Vagina (tissue), 2 donors: Measurements from ENCODE around the gene EIF2B4.
"Not testable (repeated sequence)": the region's sequence is repeated elsewhere in the genome, so short reads cannot be mapped to it uniquely, and the experiment has no call there.

Experiments
- POLR2A ChIP-seq, 2 donors: fragments of 450-650 bp; IDR thresholded peaks; one replicate each; pipeline ENCODE4 v1.6.1; 2017; ENCODE audit warnings: antibody characterized with exemption in 2 of 2, mild to moderate bottlenecking in 2 of 2, moderate library complexity in 2 of 2
- POLR2AphosphoS5 ChIP-seq, 2 donors: sonication (generic); formaldehyde crosslinking; IDR thresholded peaks; one replicate each; pipeline ENCODE4 v1.9.0; 2017; ENCODE audit warnings: antibody characterized with exemption in 2 of 2, mild to moderate bottlenecking in 2 of 2, low read depth in 1 of 2; ENCODE audit not compliant: insufficient read depth in 1 of 2
- TF ChIP-seq, protein P1 (sequence below), 3 experiments: fragments of 450-650 bp in 2 of 3; fragments of 200-600 bp in 1 of 3; sonication (generic) in 1 of 3; IDR thresholded peaks; one replicate each; pipeline ENCODE4 v1.5.1; 2017 to 2019; ENCODE audit warnings: antibody characterized with exemption in 3 of 3, mild to moderate bottlenecking in 2 of 3, moderate library complexity in 2 of 3

DNA sequence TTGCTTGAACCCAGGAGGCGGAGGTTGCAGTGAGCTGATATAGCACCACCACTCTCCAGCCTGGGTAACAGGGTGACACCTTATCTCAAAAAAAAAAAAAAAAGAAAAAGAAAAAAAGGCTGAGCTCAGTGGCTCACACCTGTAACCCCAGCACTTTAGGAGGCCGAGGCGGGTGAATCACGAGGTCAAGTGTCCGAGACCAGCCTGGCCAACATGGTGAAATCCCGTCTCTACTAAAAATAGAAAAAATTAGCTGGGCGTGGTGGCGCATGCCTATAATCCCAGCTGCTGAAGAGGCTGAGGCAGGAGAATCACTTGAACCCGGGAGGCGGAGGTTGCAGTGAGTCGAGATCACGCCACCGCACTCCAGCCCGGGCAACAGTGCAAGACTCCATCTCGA lies 50.3 kb downstream of the EIF2B4 start:
- TF ChIP-seq, protein P1, sequence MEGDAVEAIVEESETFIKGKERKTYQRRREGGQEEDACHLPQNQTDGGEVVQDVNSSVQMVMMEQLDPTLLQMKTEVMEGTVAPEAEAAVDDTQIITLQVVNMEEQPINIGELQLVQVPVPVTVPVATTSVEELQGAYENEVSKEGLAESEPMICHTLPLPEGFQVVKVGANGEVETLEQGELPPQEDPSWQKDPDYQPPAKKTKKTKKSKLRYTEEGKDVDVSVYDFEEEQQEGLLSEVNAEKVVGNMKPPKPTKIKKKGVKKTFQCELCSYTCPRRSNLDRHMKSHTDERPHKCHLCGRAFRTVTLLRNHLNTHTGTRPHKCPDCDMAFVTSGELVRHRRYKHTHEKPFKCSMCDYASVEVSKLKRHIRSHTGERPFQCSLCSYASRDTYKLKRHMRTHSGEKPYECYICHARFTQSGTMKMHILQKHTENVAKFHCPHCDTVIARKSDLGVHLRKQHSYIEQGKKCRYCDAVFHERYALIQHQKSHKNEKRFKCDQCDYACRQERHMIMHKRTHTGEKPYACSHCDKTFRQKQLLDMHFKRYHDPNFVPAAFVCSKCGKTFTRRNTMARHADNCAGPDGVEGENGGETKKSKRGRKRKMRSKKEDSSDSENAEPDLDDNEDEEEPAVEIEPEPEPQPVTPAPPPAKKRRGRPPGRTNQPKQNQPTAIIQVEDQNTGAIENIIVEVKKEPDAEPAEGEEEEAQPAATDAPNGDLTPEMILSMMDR (IDR thresholded peaks at IDR 0.05) = not testable (repeated sequence)
- not testable (repeated sequence) for TF ChIP-seq POLR2A (IDR thresholded peaks at IDR 0.05); POLR2AphosphoS5 (IDR thresholded peaks at IDR 0.05; ENCODE audit: insufficient read depth in 1 of 2, low read depth in 1 of 2)
